ENCODE results near the gene STK24. TPM values are rescaled to one million over a fixed set of nuclear protein-coding genes. Genes with fewer than 3 reads are reported as not detected.

The STK24 gene
- total and polyA plus RNA-seq, 2 experiments from 2014 or later: 83.3 to 98.0 TPM

DNA sequence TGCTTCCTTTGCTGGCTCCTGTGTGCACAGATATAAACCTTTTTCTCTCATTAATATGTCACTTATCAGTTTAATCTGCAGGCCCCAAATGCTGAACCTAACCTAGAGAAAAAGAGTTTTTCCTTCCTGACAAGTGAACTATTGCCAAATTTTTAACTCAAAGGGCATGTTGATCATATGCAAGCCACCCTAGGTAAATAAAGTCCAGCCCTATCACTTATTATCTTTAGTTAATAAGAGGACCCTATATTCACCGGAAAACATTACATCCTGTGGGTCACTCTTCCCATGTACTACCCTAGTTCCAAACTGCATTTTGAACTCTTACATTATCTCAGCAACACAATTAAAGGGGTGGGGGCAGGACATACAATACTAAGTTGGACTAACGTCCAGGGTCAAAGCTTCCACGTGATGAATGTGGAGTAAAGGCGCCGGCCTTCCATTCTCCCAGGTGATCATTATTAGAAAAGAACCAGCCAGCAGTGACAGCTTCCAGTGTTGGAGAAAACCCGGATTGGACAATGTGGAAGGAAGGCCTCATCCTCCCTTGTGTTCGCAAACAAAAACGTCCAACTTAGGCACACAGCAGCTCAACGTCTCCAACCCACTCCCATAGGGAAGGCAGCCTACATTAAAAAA, 86.6 kb downstream of the STK24 start:
- Histone ChIP-seq H3K4me3 (no peak overlapping the region), H3K36me3 (no peaks in the 10 kb centered on the region), H3K9me3 (ENCODE audit: low read depth) (no peaks in the 10 kb centered on the region), H3K27ac (no peak overlapping the region), H3K27me3 (no peaks in the 10 kb centered on the region), H3K4me1 (ENCODE audit: low read depth) (peaks cover 46% of the 10 kb centered on the region)
- TF ChIP-seq, protein P1, sequence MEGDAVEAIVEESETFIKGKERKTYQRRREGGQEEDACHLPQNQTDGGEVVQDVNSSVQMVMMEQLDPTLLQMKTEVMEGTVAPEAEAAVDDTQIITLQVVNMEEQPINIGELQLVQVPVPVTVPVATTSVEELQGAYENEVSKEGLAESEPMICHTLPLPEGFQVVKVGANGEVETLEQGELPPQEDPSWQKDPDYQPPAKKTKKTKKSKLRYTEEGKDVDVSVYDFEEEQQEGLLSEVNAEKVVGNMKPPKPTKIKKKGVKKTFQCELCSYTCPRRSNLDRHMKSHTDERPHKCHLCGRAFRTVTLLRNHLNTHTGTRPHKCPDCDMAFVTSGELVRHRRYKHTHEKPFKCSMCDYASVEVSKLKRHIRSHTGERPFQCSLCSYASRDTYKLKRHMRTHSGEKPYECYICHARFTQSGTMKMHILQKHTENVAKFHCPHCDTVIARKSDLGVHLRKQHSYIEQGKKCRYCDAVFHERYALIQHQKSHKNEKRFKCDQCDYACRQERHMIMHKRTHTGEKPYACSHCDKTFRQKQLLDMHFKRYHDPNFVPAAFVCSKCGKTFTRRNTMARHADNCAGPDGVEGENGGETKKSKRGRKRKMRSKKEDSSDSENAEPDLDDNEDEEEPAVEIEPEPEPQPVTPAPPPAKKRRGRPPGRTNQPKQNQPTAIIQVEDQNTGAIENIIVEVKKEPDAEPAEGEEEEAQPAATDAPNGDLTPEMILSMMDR (IDR thresholded peaks at IDR 0.05; ENCODE audit: low read depth, low read length): no peak
- DNase-seq (ENCODE audit: low read depth in 1 of 2, low spot score in 1 of 2): no peak

DNA sequence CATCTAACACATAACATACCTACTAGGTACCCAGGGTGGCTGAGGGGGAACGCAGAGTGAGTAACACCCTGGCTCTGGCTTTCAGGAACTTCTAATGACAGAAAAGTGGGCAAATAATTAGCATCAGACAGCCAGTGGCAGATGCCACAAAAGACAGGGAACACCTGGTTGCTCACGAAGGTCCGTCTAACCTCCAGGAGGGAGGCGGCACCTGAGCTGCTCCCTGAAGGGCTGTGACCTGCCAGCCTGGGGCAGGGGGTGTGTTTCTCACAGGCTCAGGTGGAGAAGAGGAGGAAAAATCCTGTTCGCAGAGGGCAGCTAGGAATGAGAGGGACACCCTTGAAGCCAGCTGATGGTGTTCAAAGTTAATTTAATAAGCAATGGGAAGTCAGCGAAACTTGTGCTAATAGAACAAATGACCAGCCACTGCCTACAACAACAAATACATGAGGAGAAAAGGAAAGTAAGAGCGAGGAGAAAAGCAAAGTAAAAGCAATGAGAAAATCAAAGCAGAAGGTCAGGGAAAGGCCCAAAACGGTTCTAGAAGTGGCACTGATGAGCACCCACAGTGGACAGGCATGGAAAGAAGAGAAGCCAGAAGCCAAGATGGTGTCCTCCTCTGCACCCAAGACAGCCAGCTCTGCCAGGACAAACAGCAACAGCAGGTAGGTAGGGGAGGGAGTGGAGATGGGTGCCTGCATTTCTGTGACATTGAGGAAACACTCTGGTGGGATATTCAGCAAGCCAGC, 87.3 kb downstream of the STK24 start:
- peaks cover 52% of the 10 kb centered on the region for H3K4me1 ChIP-seq (ENCODE audit: low read depth)

DNA sequence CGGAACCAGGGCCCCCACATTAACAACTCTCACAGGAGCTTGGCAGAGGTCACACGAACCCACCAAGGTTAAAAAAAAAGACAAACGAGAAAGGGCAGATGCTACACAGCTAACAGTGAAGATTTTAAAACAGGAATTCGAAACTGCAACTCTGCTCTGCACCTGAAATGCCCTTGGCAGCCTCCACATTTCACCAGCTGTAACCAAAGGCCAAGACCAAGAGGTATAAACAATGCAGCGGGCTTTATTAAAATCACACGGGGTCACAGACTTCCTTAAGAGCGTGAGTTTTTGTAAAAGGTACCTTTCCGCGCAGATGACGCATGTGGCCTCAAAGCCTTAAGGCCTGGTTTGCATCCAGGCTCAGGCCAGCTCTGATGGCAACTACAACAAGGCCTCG, 88.2 kb downstream of the STK24 start:
- H3K4me1 ChIP-seq (ENCODE audit: low read depth): peaks cover 59% of the 10 kb centered on the region
- no peak overlapping the region for H3K4me3 ChIP-seq
- no peak overlapping the region for H3K27ac ChIP-seq
- H3K27me3 ChIP-seq: no peaks in the 10 kb centered on the region
- no peaks in the 10 kb centered on the region for H3K36me3 ChIP-seq
- no peaks in the 10 kb centered on the region for H3K9me3 ChIP-seq (ENCODE audit: low read depth)
- TF ChIP-seq, protein P1 (IDR thresholded peaks at IDR 0.05; ENCODE audit: low read depth, low read length): no peak
- DNase-seq (ENCODE audit: low read depth in 1 of 2, low spot score in 1 of 2): no peak

More for the DNA sequence above, 87.3 kb downstream of the STK24 start:
- no peak for DNase-seq (ENCODE audit: low read depth in 1 of 2, low spot score in 1 of 2)
- Histone ChIP-seq H3K9me3 (ENCODE audit: low read depth) (no peaks in the 10 kb centered on the region), H3K4me3 (no peak overlapping the region), H3K36me3 (no peaks in the 10 kb centered on the region), H3K27ac (peak overlapping the region; percentile 19), H3K27me3 (no peaks in the 10 kb centered on the region)
- TF ChIP-seq, protein P1 (IDR thresholded peaks at IDR 0.05; ENCODE audit: low read depth, low read length): no peak

DNA sequence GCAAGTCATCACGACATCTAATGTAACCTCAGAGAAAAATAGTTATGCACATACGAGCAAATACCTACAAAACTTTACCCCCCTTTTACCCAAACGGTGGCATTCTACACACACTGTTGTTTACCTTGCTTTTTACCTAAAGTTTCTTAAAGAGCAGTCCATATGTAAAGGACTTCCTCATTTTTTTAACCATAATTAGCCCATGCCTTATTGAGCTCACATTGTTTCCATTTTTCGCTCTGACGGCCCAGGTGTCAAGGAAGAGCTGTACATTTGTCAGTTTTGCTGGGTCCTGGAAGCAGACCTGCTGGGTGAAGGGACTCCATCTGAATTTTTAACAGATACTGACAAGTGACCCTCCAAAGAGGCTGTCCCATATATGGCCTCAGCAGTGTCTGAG, 89.4 kb downstream of the STK24 start:
- Histone ChIP-seq H3K9me3 (ENCODE audit: low read depth) (no peaks in the 10 kb centered on the region), H3K4me1 (ENCODE audit: low read depth) (peaks cover 71% of the 10 kb centered on the region), H3K27ac (no peak overlapping the region), H3K4me3 (no peak overlapping the region), H3K36me3 (no peaks in the 10 kb centered on the region), H3K27me3 (no peaks in the 10 kb centered on the region)
- DNase-seq (ENCODE audit: low read depth in 1 of 2, low spot score in 1 of 2): no peak
- TF ChIP-seq, protein P1 (IDR thresholded peaks at IDR 0.05; ENCODE audit: low read depth, low read length): no peak

DNA sequence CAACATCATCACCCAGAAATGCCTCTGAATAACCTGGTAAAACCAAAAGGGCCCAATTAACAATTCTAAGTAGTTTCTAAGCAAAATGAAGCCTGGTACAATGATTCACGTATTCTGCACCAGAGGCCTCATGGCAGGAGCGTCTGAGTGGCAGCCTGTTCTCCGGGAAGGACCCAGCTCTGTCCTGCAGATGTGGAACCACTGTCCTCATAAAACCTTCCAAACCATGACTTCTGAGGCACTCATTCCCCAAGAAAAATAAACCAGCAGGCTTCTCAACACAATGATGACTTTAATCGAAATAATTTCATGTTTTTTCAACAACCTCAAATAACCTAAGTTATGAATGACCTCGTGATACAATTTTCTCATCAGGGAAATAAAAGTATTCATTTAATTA, 89.9 kb downstream of the STK24 start:
- DNase-seq (ENCODE audit: low read depth in 1 of 2, low spot score in 1 of 2): no peak
- Histone ChIP-seq H3K4me3 (no peak overlapping the region), H3K27me3 (no peaks in the 10 kb centered on the region), H3K27ac (no peak overlapping the region), H3K9me3 (ENCODE audit: low read depth) (no peaks in the 10 kb centered on the region), H3K36me3 (no peaks in the 10 kb centered on the region), H3K4me1 (ENCODE audit: low read depth) (peaks cover 72% of the 10 kb centered on the region)
- TF ChIP-seq, protein P1 (IDR thresholded peaks at IDR 0.05; ENCODE audit: low read depth, low read length): no peak
